IMR-90 (cell line): ENCODE results near the gene PDE12. TPM values are rescaled to one million over a fixed set of nuclear protein-coding genes. Genes with fewer than 3 reads are reported as not detected.

Source experiments
- ATAC-seq: fragments of 200-7000 bp; cut with Tn5 transposase; 2 replicates; pipeline ENCODE4 v1.9.1; 2020; ENCODE audit warnings: low read depth, mild to moderate bottlenecking, moderate library complexity
- BruUV-seq: library from RNA; stranded (reverse); fragments of 400-500 nt; replicated peaks from 2 replicates; lab custom pipeline; 2021; lab: Mats Ljungman, UMichigan
- CTCF ChIA-PET: fragments of 300-600 bp; formaldehyde crosslinking; extraction: SDS; loops from one replicate; lab custom pipeline; 2021; ENCODE audit warnings: antibody characterized with exemption; lab: Yijun Ruan, JAX
- POLR2A ChIA-PET: fragments of 300-600 bp; sonication (Branson Sonifier 250); formaldehyde crosslinking; loops from one replicate; lab custom pipeline; 2022; ENCODE audit warnings: antibody characterized with exemption; ENCODE audit not compliant: unreplicated experiment; lab: Charles Lee
- DNase-seq: peaks from one replicate; pipeline ENCODE4 v3.0.0; 2013
- H2AFZ ChIP-seq: replicated peaks from 2 replicates; pipeline ENCODE3; 2013; ENCODE audit warnings: low read length, mild to moderate bottlenecking; ENCODE audit not compliant: poor library complexity
- H2AK5ac ChIP-seq: 2 replicates; pipeline ENCODE4 v1.6.1; 2013; ENCODE audit warnings: low read depth, low read length, inconsistent platforms
- H2AK9ac ChIP-seq: replicated peaks from 2 replicates; pipeline ENCODE3; 2013; ENCODE audit warnings: mild to moderate bottlenecking, low read depth, low read length, moderate library complexity; ENCODE audit not compliant: poor library complexity
- H2BK120ac ChIP-seq: 2 replicates; pipeline ENCODE4 v1.6.1; 2013; ENCODE audit warnings: low read depth, low read length, inconsistent platforms
- H2BK15ac ChIP-seq: 3 replicates; pipeline ENCODE4 v1.6.1; 2013; ENCODE audit warnings: low read depth, low read length, inconsistent platforms
- H2BK20ac ChIP-seq: 2 replicates; pipeline ENCODE4 v1.6.1; 2013; ENCODE audit warnings: low read depth, mild to moderate bottlenecking, inconsistent platforms, low read length, moderate library complexity
- H2BK5ac ChIP-seq: 2 replicates; pipeline ENCODE4 v1.6.1; 2013; ENCODE audit warnings: mild to moderate bottlenecking, low read depth, low read length, inconsistent platforms; ENCODE audit not compliant: poor library complexity, severe bottlenecking
- H3K14ac ChIP-seq: replicated peaks from 2 replicates; pipeline ENCODE4 v1.6.1; 2013; ENCODE audit warnings: low read depth, low read length, inconsistent platforms
- H3K18ac ChIP-seq: 2 replicates; pipeline ENCODE4 v1.6.1; 2013; ENCODE audit warnings: low read depth, low read length, control low read depth
- H3K23ac ChIP-seq: 2 replicates; pipeline ENCODE4 v1.6.1; 2013; ENCODE audit warnings: low read depth, low read length, inconsistent platforms
- H3K27ac ChIP-seq: 2 replicates; pipeline ENCODE4 v1.5.1; 2013; ENCODE audit warnings: mild to moderate bottlenecking, control low read depth, low read length; ENCODE audit not compliant: insufficient read depth
- H3K27me3 ChIP-seq: 2 replicates; pipeline ENCODE4 v1.6.1; 2013; ENCODE audit warnings: low read length; ENCODE audit not compliant: control insufficient read depth, insufficient read depth
- H3K36me3 ChIP-seq: 2 replicates; pipeline ENCODE4 v1.6.1; 2013; ENCODE audit warnings: low read length, mixed read lengths; ENCODE audit not compliant: control insufficient read depth, insufficient read depth
- H3K4ac ChIP-seq: 2 replicates; pipeline ENCODE4 v1.6.1; 2013; ENCODE audit warnings: low read depth, low read length, inconsistent platforms
- H3K4me1 ChIP-seq: 2 replicates; pipeline ENCODE4 v1.6.1; 2013; ENCODE audit warnings: low read length, mixed read lengths; ENCODE audit not compliant: control insufficient read depth, insufficient read depth
- H3K4me2 ChIP-seq: 2 replicates; pipeline ENCODE4 v1.6.1; 2013; ENCODE audit warnings: low read depth, mild to moderate bottlenecking, control low read depth, low read length, moderate library complexity
- H3K4me3 ChIP-seq: 2 replicates; pipeline ENCODE4 v1.5.1; 2013; ENCODE audit warnings: low read depth, mild to moderate bottlenecking, control low read depth, low read length, moderate library complexity; ENCODE audit not compliant: insufficient read depth
- H3K56ac ChIP-seq: 2 replicates; pipeline ENCODE4 v1.6.1; 2013; ENCODE audit warnings: low read length, inconsistent platforms; ENCODE audit not compliant: insufficient read depth; ENCODE audit errors: extremely low read depth
- H3K79me1 ChIP-seq, 2 experiments: 2 replicates each; pipeline ENCODE4 v1.6.1; 2013; ENCODE audit warnings: low read length in 2 of 2, inconsistent platforms in 1 of 2, low read depth in 1 of 2
- H3K9ac ChIP-seq: 2 replicates; pipeline ENCODE4 v1.6.1; 2013; ENCODE audit warnings: low read depth, low read length, control low read depth
- H3K9me1 ChIP-seq: 2 replicates; pipeline ENCODE4 v1.6.1; 2013; ENCODE audit warnings: low read length, inconsistent platforms; ENCODE audit not compliant: insufficient read depth
- H3K9me3 ChIP-seq: 2 replicates; pipeline ENCODE4 v1.6.1; 2013; ENCODE audit warnings: low read length; ENCODE audit not compliant: control insufficient read depth, insufficient read depth
- H4K20me1 ChIP-seq: 2 replicates; pipeline ENCODE4 v1.6.1; 2013; ENCODE audit warnings: low read length, inconsistent platforms; ENCODE audit not compliant: insufficient read depth
- H4K5ac ChIP-seq: 2 replicates; pipeline ENCODE4 v1.6.1; 2013; ENCODE audit warnings: mild to moderate bottlenecking, low read depth, low read length, control low read depth
- H4K8ac ChIP-seq, 2 experiments: 2 replicates each; pipeline ENCODE4 v1.6.1; 2013; ENCODE audit warnings: low read depth in 2 of 2, low read length in 2 of 2, control low read depth in 1 of 2, inconsistent platforms in 1 of 2
- H4K91ac ChIP-seq: 2 replicates; pipeline ENCODE4 v1.6.1; 2013; ENCODE audit warnings: low read depth, low read length, inconsistent platforms; ENCODE audit not compliant: insufficient read depth
- BHLHE40 ChIP-seq: fragments of 150-350 bp; IDR thresholded peaks from 2 replicates; pipeline ENCODE4 v1.6.1; 2016; ENCODE audit warnings: mild to moderate bottlenecking, low read depth, low read length
- CEBPB ChIP-seq: IDR thresholded peaks from 2 replicates; pipeline ENCODE4 v1.6.1; 2012; ENCODE audit warnings: low read depth, low read length, improper control_type of control experiment
- CHD1 ChIP-seq: IDR thresholded peaks from 2 replicates; pipeline ENCODE4 v1.6.1; 2012; ENCODE audit warnings: low read depth, low read length, improper control_type of control experiment
- CTCF ChIP-seq: conservative IDR thresholded peaks from 2 replicates; pipeline ENCODE4 v1.5.1; 2012; ENCODE audit warnings: mild to moderate bottlenecking, low read depth, low read length, improper control_type of control experiment
- ELK1 ChIP-seq: fragments of 150-350 bp; IDR thresholded peaks from 2 replicates; pipeline ENCODE4 v1.6.1; 2016; ENCODE audit warnings: low read depth, mild to moderate bottlenecking, low read length, moderate library complexity, borderline replicate concordance
- FOS ChIP-seq: fragments of 150-350 bp; IDR thresholded peaks from 2 replicates; pipeline ENCODE4 v1.6.1; 2016; ENCODE audit warnings: low read depth, low read length
- MAFK ChIP-seq: IDR thresholded peaks from 2 replicates; pipeline ENCODE4 v1.6.1; 2012; ENCODE audit warnings: low read depth, low read length, improper control_type of control experiment
- MAZ ChIP-seq: IDR thresholded peaks from 2 replicates; pipeline ENCODE4 v1.6.1; 2012; ENCODE audit warnings: low read depth, mild to moderate bottlenecking, low read length, improper control_type of control experiment, moderate library complexity, borderline replicate concordance
- MXI1 ChIP-seq: IDR thresholded peaks from 2 replicates; pipeline ENCODE4 v1.6.1; 2012; ENCODE audit warnings: low read depth, mild to moderate bottlenecking, low read length, moderate library complexity, borderline replicate concordance
- NFE2L2 ChIP-seq: fragments of 150-350 bp; IDR thresholded peaks from 2 replicates; pipeline ENCODE4 v1.6.1; 2016; ENCODE audit warnings: low read depth, mild to moderate bottlenecking, low read length
- POLR2A ChIP-seq: IDR thresholded peaks from 2 replicates; pipeline ENCODE4 v1.6.1; 2012; ENCODE audit warnings: mild to moderate bottlenecking, low read depth, low read length
- RAD21 ChIP-seq: IDR thresholded peaks from 2 replicates; pipeline ENCODE4 v1.6.1; 2012; ENCODE audit warnings: low read length, improper control_type of control experiment
- RCOR1 ChIP-seq: IDR thresholded peaks from 2 replicates; pipeline ENCODE4 v1.6.1; 2012; ENCODE audit warnings: mild to moderate bottlenecking, low read length, improper control_type of control experiment; ENCODE audit not compliant: insufficient replicate concordance
- RFX5 ChIP-seq: IDR thresholded peaks from 2 replicates; pipeline ENCODE4 v1.8.0; 2012; ENCODE audit warnings: low read depth, mild to moderate bottlenecking, low read length, moderate library complexity
- SMC3 ChIP-seq: fragments of 150-350 bp; IDR thresholded peaks from 2 replicates; pipeline ENCODE4 v1.6.1; 2016; ENCODE audit warnings: low read depth, mild to moderate bottlenecking, antibody characterized with exemption, low read length, moderate library complexity
- USF2 ChIP-seq: fragments of 150-350 bp; IDR thresholded peaks from 2 replicates; pipeline ENCODE4 v1.6.1; 2017; ENCODE audit warnings: mild to moderate bottlenecking, antibody characterized with exemption, low read length, low read depth
- WGBS, 2 experiments: methylation state at CpG; one replicate each; pipeline versions ENCODE4 v1.1.5 to v1.1.7; 2013; ENCODE audit warnings: missing lambda C conversion rate in 2 of 2; ENCODE audit not compliant: insufficient read length in 1 of 2; ENCODE audit errors: extremely low coverage in 2 of 2; 5-methylcytosine and 5-hydroxymethylcytosine counted together
- dilution Hi-C: fragments of 300-500 bp; cut with HindIII; formaldehyde crosslinking; loops from one replicate; pipeline ENCODE4 v1.14.3; 2018; ENCODE audit warnings: low sequenced_read_pairs; ENCODE audit not compliant: unreplicated experiment
- in situ Hi-C: fragments of 300-500 bp; cut with MboI; formaldehyde crosslinking; loops from 3 replicates; pipeline ENCODE4 v1.14.3; 2019; ENCODE audit warnings: low sequenced_read_pairs, inconsistent platforms, mixed read lengths
- intact Hi-C: fragments of 100-400 bp; cut with micrococcal nuclease; formaldehyde crosslinking; loops from 2 replicates; pipeline ENCODE4 v1.10.0; 2022
- polyA plus RNA-seq, 3 experiments: library from polyadenylated mRNA; depleted of rRNA; stranded (reverse); fragments of >200 nt; gene quantifications; 2 replicates each; pipeline ENCODE4 v1.2.3, GENCODE V29; 2012; ENCODE audit warnings: low replicate concordance in 1 of 3
- total RNA-seq: library from RNA; depleted of rRNA; stranded (reverse); fragments of >200 nt; gene quantifications from 2 replicates; pipeline ENCODE4 v1.2.3, GENCODE V29; 2012

Gene PDE12
- total and polyA plus RNA-seq, 2 of the 4 experiments (the other 2 are of a cell fraction), result 9.5 to 16.8 TPM

GRCh38 chr3:57538465-57538864, 17.6 kb upstream of the PDE12 start:
- Histone ChIP-seq H4K20me1 (no peaks in the 10 kb centered on the region), H3K79me1 (no peaks in the 10 kb centered on the region), H3K23ac (no peak overlapping the region), H2BK120ac (no peak overlapping the region), H2AK5ac (no peak overlapping the region), H3K27ac (no peak overlapping the region), H2BK15ac (no peak overlapping the region), H2AFZ (no peak overlapping the region), H3K27me3 (no peaks in the 10 kb centered on the region), H3K14ac (no peak overlapping the region), H3K4me3 (no peak overlapping the region), H3K9me1 (no peaks in the 10 kb centered on the region), H3K4me2 (no peak overlapping the region), H3K9me3 (no peaks in the 10 kb centered on the region), H3K36me3 (no peaks in the 10 kb centered on the region), H3K4ac (no peak overlapping the region), H2BK5ac (no peak overlapping the region), H2BK20ac (no peak overlapping the region), H3K56ac (no peak overlapping the region), H3K9ac (no peak overlapping the region), H2AK9ac (no peak overlapping the region), H4K5ac (no peak overlapping the region), H3K4me1 (no peaks in the 10 kb centered on the region), H3K18ac (no peak overlapping the region), H4K91ac (no peak overlapping the region), H4K8ac (no peak overlapping the region)
- ChIA-PET POLR2A (no interaction called here), CTCF (interaction anchor here (1.6 kb wide), 1 partner anchor 17 kb away, joined by 3 read pairs; the partner anchor contains the start of gene PDE12)
- no TSS peak for BruUV-seq
- TF ChIP-seq USF2 (no peak), SMC3 (no peak), FOS (no peak), POLR2A (no peak), MAFK (no peak), RAD21 (no peak), CHD1 (no peak), CEBPB (no peak), MXI1 (no peak), ELK1 (no peak), BHLHE40 (no peak), NFE2L2 (no peak), RFX5 (no peak), RCOR1 (no peak), CTCF (no peak), MAZ (no peak)
- dilution Hi-C loops, result no loop called here
- WGBS, 2 experiments, result 80% methylated on average over 1 of the region's 3 CpGs; no CpG with 5 or more reads in 1 of the 2 experiments
- no peak for ATAC-seq
- no peak for DNase-seq
- intact Hi-C loops, result no loop called here
- in situ Hi-C loops, result no loop called here
